Mesenteric fat pad (tissue), 1 donor: ENCODE measurements around the gene PARP12. TPM values are rescaled to one million over a fixed set of nuclear protein-coding genes. Genes with fewer than 3 reads are reported as not detected.

ENCODE experiments used
- DNase-seq: peaks from one replicate; pipeline ENCODE4 v3.0.0-alpha.2; 2020; ENCODE audit warnings: low spot score
- total RNA-seq: library from RNA; stranded (reverse); fragmentation: NEBNext Ultra II Directional; extraction: Animal tissue kit (Norgen Biotek cat#: 25700); gene quantifications from one replicate; pipeline ENCODE4 v1.2.1, GENCODE V29; 2021
- donor health status: DM: yes; HTN: yes; CAD: no.

PARP12 gene
- total RNA-seq, 1 donor from 2014 or later, result 43.8 TPM

- DNase-seq, result peak; percentile 85
Measured at GRCh38 chr7:140017034-140017433, 45.7 kb downstream of the PARP12 start.

- peak; percentile 53 for DNase-seq
Measured at GRCh38 chr7:140016540-140016939, 46.2 kb downstream of the PARP12 start.

- peak; percentile 60 for DNase-seq
Measured at GRCh38 chr7:140015471-140015970, 47.2 kb downstream of the PARP12 start.

GRCh38 chr7:140014123-140014522 lies 48.6 kb downstream of the PARP12 start:
- no peak for DNase-seq

- DNase-seq, result peak; percentile 43
Measured at GRCh38 chr7:140013676-140014075, 49.1 kb downstream of the PARP12 start.

GRCh38 chr7:140010194-140010895 lies 52.4 kb downstream of the PARP12 start:
- no peak for DNase-seq

GRCh38 chr7:140009735-140010134 lies 53.0 kb downstream of the PARP12 start:
- DNase-seq, result no peak

GRCh38 chr7:140008755-140009610 lies 53.8 kb downstream of the PARP12 start:
- no peak for DNase-seq

GRCh38 chr7:140007051-140007690 lies 55.6 kb downstream of the PARP12 start:
- DNase-seq, result no peak

GRCh38 chr7:140006600-140006999 lies 56.2 kb downstream of the PARP12 start:
- no peak for DNase-seq

GRCh38 chr7:140005754-140006503 lies 56.8 kb downstream of the PARP12 start:
- no peak for DNase-seq

GRCh38 chr7:140005341-140005740 lies 57.4 kb downstream of the PARP12 start:
- no peak for DNase-seq

GRCh38 chr7:140004672-140005071 lies 58.1 kb downstream of the PARP12 start:
- DNase-seq, result no peak

- no peak for DNase-seq
Measured at GRCh38 chr7:140003913-140004382, 58.8 kb downstream of the PARP12 start.

GRCh38 chr7:140000666-140001268 lies 62.0 kb downstream of the PARP12 start:
- no peak for DNase-seq

GRCh38 chr7:139999516-139999915 lies 63.2 kb downstream of the PARP12 start:
- no peak for DNase-seq

- no peak for DNase-seq
Measured at GRCh38 chr7:139998572-139998971, 64.2 kb downstream of the PARP12 start.

GRCh38 chr7:139995017-139995915 lies 67.5 kb downstream of the PARP12 start:
- DNase-seq, result no peak

GRCh38 chr7:139994356-139994755 lies 68.4 kb downstream of the PARP12 start:
- no peak for DNase-seq
